Astrocyte (in vitro differentiated cells and primary cell): Measurements from ENCODE around the gene UQCC2. TPM values are rescaled to one million over a fixed set of nuclear protein-coding genes. Genes with fewer than 3 reads are reported as not detected.

Experiments
- DNase-seq: peaks from one replicate; pipeline ENCODE4 v3.0.0-alpha.2; 2010; ENCODE audit warnings: low read depth
- FAIRE-seq: peaks from 2 replicates; lab custom pipeline; 2011; peaks lifted over from hg19 to GRCh38; lab: Jason Lieb, UNC
- H2AFZ ChIP-seq: 2 replicates; pipeline ENCODE4 v1.6.0; 2012; ENCODE audit warnings: low read depth, low read length, inconsistent platforms
- H3K27ac ChIP-seq: 2 replicates; pipeline ENCODE4 v1.5.1; 2011; ENCODE audit warnings: low read depth, low read length, inconsistent platforms
- H3K27me3 ChIP-seq: 2 replicates; pipeline ENCODE4 v1.6.0; 2011; ENCODE audit warnings: low read length, inconsistent platforms; ENCODE audit not compliant: insufficient read depth
- H3K36me3 ChIP-seq: 2 replicates; pipeline ENCODE4 v1.5.1; 2011; ENCODE audit warnings: low read length, inconsistent platforms; ENCODE audit not compliant: insufficient read depth
- H3K4me1 ChIP-seq: 2 replicates; pipeline ENCODE4 v1.5.1; 2011; ENCODE audit warnings: low read length, inconsistent platforms; ENCODE audit not compliant: insufficient read depth
- H3K4me2 ChIP-seq: 2 replicates; pipeline ENCODE4 v1.6.0; 2012; ENCODE audit warnings: low read length, inconsistent platforms
- H3K4me3 ChIP-seq: 2 replicates; pipeline ENCODE4 v1.5.1; 2011; ENCODE audit warnings: low read depth, mild to moderate bottlenecking, low read length, inconsistent platforms; ENCODE audit not compliant: insufficient read depth
- H3K79me2 ChIP-seq: 2 replicates; pipeline ENCODE4 v1.6.0; 2012; ENCODE audit warnings: mild to moderate bottlenecking, low read length, inconsistent platforms; ENCODE audit not compliant: insufficient read depth
- H3K9ac ChIP-seq: 2 replicates; pipeline ENCODE4 v1.6.0; 2012; ENCODE audit warnings: mild to moderate bottlenecking, low read length, inconsistent platforms
- H3K9me3 ChIP-seq: 2 replicates; pipeline ENCODE4 v1.5.1; 2012; ENCODE audit warnings: low read depth, mild to moderate bottlenecking, low read length, inconsistent platforms; ENCODE audit not compliant: insufficient read depth
- H4K20me1 ChIP-seq: 2 replicates; pipeline ENCODE4 v1.6.0; 2012; ENCODE audit warnings: low read length, inconsistent platforms; ENCODE audit not compliant: insufficient read depth
- H3K27ac Mint-ChIP-seq: one replicate; pipeline ENCODE4 v1.8.0; 2021; ENCODE audit warnings: mild to moderate bottlenecking, mixed read lengths; ENCODE audit not compliant: unreplicated experiment
- H3K27me3 Mint-ChIP-seq: one replicate; pipeline ENCODE4 v1.8.0; 2021; ENCODE audit warnings: low read depth, mixed read lengths; ENCODE audit not compliant: unreplicated experiment
- H3K36me3 Mint-ChIP-seq: one replicate; pipeline ENCODE4 v1.8.0; 2021; ENCODE audit warnings: low read depth, mixed read lengths; ENCODE audit not compliant: unreplicated experiment
- H3K4me1 Mint-ChIP-seq: one replicate; pipeline ENCODE4 v1.8.0; 2021; ENCODE audit warnings: low read depth, mixed read lengths; ENCODE audit not compliant: unreplicated experiment
- H3K4me3 Mint-ChIP-seq: one replicate; pipeline ENCODE4 v1.8.0; 2021; ENCODE audit warnings: mild to moderate bottlenecking, moderate library complexity, mixed read lengths; ENCODE audit not compliant: unreplicated experiment
- H3K9me3 Mint-ChIP-seq: one replicate; pipeline ENCODE4 v1.8.0; 2021; ENCODE audit warnings: mild to moderate bottlenecking, mixed read lengths; ENCODE audit not compliant: unreplicated experiment
- EZH2 ChIP-seq: IDR thresholded peaks from 2 replicates; pipeline ENCODE4 v1.6.1; 2012; ENCODE audit warnings: mild to moderate bottlenecking, low read length, inconsistent platforms; ENCODE audit not compliant: insufficient read depth
- total RNA-seq: library from RNA; stranded (reverse); gene quantifications from 2 replicates; pipeline ENCODE4 v1.2.1, GENCODE V29; 2021
- TF ChIP-seq, protein P1 (sequence below): IDR thresholded peaks from 2 replicates; pipeline ENCODE4 v1.5.1; 2011; ENCODE audit warnings: low read depth, mild to moderate bottlenecking, inconsistent platforms, low read length, moderate library complexity; ENCODE audit not compliant: insufficient read depth

UQCC2 gene
- total RNA-seq, 1 donor from 2014 or later = 70.2 TPM

DNA sequence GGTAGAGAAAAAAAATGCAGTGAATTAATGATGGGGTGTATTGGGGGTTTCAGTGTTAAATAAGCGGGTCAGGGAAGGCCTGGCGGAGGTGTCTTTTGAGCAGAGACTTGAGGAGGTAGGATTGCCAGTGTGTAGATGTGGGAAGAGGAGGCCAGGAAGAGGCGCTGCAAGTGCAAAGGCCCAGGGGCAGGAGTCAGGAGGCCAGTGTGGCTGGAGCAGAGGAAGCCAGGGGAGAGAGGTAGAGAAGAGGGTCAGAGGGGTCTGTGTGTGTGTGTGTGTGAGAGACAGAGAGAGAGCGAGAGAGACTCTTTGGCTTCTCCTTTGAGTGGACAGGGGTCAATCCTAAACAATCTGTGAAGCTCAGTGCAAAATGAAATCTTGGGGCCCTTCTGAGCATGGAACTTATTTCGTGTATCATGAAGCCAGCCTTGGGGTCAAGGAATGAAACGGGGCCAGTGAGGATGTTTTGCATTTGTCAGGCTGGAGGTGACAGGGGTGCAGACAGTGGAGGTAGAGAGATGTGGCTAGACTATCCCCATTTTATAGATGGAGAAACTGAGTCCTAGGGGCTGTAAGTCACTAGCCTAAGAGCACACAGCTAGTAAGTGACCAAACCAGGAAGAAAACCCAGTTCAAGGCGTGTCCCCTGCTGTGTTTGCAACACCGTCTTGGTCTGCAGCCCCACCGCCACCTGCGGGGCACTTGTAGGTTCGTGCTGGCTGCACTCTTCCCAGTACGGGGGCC is 44.9 kb upstream of the UQCC2 start:
- Histone ChIP-seq H3K36me3 (no peaks in the 10 kb centered on the region), H3K4me1 (no peaks in the 10 kb centered on the region), H3K4me3 (no peak overlapping the region), H3K27ac (no peak overlapping the region), H2AFZ (no peak overlapping the region), H3K79me2 (no peaks in the 10 kb centered on the region), H3K9me3 (no peaks in the 10 kb centered on the region), H3K9ac (no peak overlapping the region), H3K4me2 (no peak overlapping the region), H4K20me1 (no peaks in the 10 kb centered on the region), H3K27me3 (no peaks in the 10 kb centered on the region)
- H3K4me1 Mint-ChIP-seq = no peaks in the 10 kb centered on the region
- TF ChIP-seq, protein P1, sequence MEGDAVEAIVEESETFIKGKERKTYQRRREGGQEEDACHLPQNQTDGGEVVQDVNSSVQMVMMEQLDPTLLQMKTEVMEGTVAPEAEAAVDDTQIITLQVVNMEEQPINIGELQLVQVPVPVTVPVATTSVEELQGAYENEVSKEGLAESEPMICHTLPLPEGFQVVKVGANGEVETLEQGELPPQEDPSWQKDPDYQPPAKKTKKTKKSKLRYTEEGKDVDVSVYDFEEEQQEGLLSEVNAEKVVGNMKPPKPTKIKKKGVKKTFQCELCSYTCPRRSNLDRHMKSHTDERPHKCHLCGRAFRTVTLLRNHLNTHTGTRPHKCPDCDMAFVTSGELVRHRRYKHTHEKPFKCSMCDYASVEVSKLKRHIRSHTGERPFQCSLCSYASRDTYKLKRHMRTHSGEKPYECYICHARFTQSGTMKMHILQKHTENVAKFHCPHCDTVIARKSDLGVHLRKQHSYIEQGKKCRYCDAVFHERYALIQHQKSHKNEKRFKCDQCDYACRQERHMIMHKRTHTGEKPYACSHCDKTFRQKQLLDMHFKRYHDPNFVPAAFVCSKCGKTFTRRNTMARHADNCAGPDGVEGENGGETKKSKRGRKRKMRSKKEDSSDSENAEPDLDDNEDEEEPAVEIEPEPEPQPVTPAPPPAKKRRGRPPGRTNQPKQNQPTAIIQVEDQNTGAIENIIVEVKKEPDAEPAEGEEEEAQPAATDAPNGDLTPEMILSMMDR = no peak
- no peaks in the 10 kb centered on the region for H3K9me3 Mint-ChIP-seq
- FAIRE-seq (no peak), DNase-seq (no peak)
- no peaks in the 10 kb centered on the region for H3K36me3 Mint-ChIP-seq
- no peaks in the 10 kb centered on the region for H3K27me3 Mint-ChIP-seq
- no peak overlapping the region for H3K4me3 Mint-ChIP-seq
- H3K27ac Mint-ChIP-seq = no peak overlapping the region

DNA sequence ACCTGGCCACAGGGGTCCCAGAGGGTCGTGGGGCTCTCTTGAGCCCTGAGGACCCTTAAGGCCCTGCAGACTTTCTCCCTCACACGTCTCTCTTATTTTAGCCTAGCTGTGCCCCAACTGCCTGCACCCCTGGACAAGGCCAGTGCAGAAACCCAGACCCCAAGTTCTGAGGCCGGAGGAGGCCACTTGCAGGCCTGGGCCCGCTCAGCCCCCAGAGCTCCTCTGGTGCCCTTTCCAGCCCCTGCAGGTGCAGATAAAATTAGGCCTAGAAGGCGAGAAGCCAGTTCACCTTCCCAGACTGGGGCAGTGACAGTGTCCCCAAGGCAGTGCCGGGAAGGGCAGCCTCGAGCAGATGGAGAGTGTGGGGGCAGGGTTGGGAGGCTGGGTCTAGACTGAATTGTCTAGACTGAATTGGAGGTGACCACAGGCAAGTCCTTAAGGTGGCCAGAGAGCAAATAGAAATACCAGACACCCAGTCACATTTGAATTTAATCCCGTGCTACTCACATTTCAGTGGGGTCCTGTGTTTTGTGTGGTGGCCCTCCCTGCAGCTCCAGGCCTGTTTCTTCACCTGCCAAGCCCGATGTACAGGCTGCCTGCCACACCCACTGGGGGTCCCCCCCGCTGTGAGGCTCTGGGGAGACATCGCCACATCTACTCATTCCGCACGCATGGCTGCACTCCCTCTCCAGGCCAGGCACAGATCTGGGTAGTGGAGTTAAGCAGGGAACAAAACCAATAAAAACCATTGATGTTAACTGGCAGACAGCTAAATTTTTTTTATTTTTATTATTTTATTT is 43.8 kb upstream of the UQCC2 start:
- no peak overlapping the region for H3K27ac Mint-ChIP-seq
- TF ChIP-seq, protein P1 = no peak
- no peak for TF ChIP-seq EZH2

More for the DNA sequence above, 43.8 kb upstream of the UQCC2 start:
- Histone ChIP-seq H3K4me2 (no peak overlapping the region), H2AFZ (no peak overlapping the region), H3K9me3 (no peaks in the 10 kb centered on the region), H3K79me2 (no peaks in the 10 kb centered on the region), H4K20me1 (no peaks in the 10 kb centered on the region), H3K4me3 (no peak overlapping the region), H3K27ac (no peak overlapping the region), H3K27me3 (no peaks in the 10 kb centered on the region), H3K9ac (no peak overlapping the region), H3K36me3 (no peaks in the 10 kb centered on the region), H3K4me1 (no peaks in the 10 kb centered on the region)
- Mint-ChIP-seq H3K36me3 (no peaks in the 10 kb centered on the region), H3K27me3 (peaks cover 5% of the 10 kb centered on the region), H3K4me1 (peaks cover 5% of the 10 kb centered on the region), H3K4me3 (no peak overlapping the region), H3K9me3 (no peaks in the 10 kb centered on the region)
- FAIRE-seq (no peak), DNase-seq (no peak)
